ENCODE data around the gene CAMTA1. TPM values are rescaled to one million over a fixed set of nuclear protein-coding genes. Genes with fewer than 3 reads are reported as not detected.

CAMTA1 gene
- total RNA-seq, 4 donors from 2014 or later = 45.3 to 68.9 (median 62.0) TPM

- no peak for ATAC-seq (ENCODE audit: low FRiP score)
Observed at GRCh38 chr1:7809742-7810141, 1024.5 kb downstream of the CAMTA1 start.

GRCh38 chr1:7810395-7810794 lies 1025.1 kb downstream of the CAMTA1 start:
- ATAC-seq (ENCODE audit: low FRiP score) = no peak

More at GRCh38 chr1:7809742-7810141, 1024.5 kb downstream of the CAMTA1 start:
- DNase-seq (ENCODE audit: low spot score) = no peak
- TF ChIP-seq CTCF (IDR thresholded peaks at IDR 0.05) = no peak

GRCh38 chr1:7811476-7811875 lies 1026.2 kb downstream of the CAMTA1 start:
- ATAC-seq (ENCODE audit: low FRiP score) = no peak

More at GRCh38 chr1:7810395-7810794, 1025.1 kb downstream of the CAMTA1 start:
- no peak for DNase-seq (ENCODE audit: low spot score)
- no peak for TF ChIP-seq CTCF (IDR thresholded peaks at IDR 0.05)

GRCh38 chr1:7813677-7814373 lies 1028.6 kb downstream of the CAMTA1 start:
- TF ChIP-seq CTCF (IDR thresholded peaks at IDR 0.05) = no peak
- DNase-seq (ENCODE audit: low spot score) = no peak
- ATAC-seq (ENCODE audit: low FRiP score) = no peak

More at GRCh38 chr1:7811476-7811875, 1026.2 kb downstream of the CAMTA1 start:
- no peak for DNase-seq (ENCODE audit: low spot score)
- no peak for TF ChIP-seq CTCF (IDR thresholded peaks at IDR 0.05)

Small RNA genes within 50 kb of the gene (small RNA-seq; reads per million reads assigned to genes)
- gene AL359881.1 (not detected), gene AL590128.1 (not detected), gene RNU1-8P (not detected)

Other genes with a start within 250 kb of the CAMTA1 start
- gene NOL9, start 230.9 kb upstream of the CAMTA1 start, total RNA-seq = 10 to 100 TPM; 18.2 to 45.2 (median 24.7) TPM
- gene TAS1R1, start 230.1 kb upstream of the CAMTA1 start, total RNA-seq = under 1 TPM in 1 of 4 donors, not detected in 3; 0.19 TPM
- 10 to 100 TPM in 3 of 4 donors, 1 to 10 TPM in 1; 9.9 to 19.2 (median 13.4) TPM for gene ZBTB48, start 205.5 kb upstream of the CAMTA1 start, total RNA-seq
- gene KLHL21, start 182.6 kb upstream of the CAMTA1 start, total RNA-seq = 10 to 100 TPM; 48.3 to 98.5 (median 57.0) TPM
- 10 to 100 TPM in 3 of 4 donors, 1 to 10 TPM in 1; 8.6 to 15.1 (median 14.7) TPM for gene PHF13, start 171.7 kb upstream of the CAMTA1 start, total RNA-seq
- 10 to 100 TPM; 11.6 to 35.0 (median 23.2) TPM for gene THAP3, start 160.6 kb upstream of the CAMTA1 start, total RNA-seq
- 10 to 100 TPM; 26.2 to 50.9 (median 30.5) TPM for gene DNAJC11, start 83.6 kb upstream of the CAMTA1 start, total RNA-seq

All from omental fat pad (tissue), 4 donors.